Sciatic nerve (tissue), 2 donors: Measurements from ENCODE around the gene PRKAR1A. TPM values are rescaled to one million over a fixed set of nuclear protein-coding genes. Genes with fewer than 3 reads are reported as not detected.

Source experiments
- ATAC-seq: fragments of 200-7000 bp; cut with Tn5 transposase; one replicate; pipeline ENCODE4 v1.9.1; 2020; ENCODE audit warnings: mild to moderate bottlenecking, moderate library complexity
- DNase-seq: peaks from one replicate; pipeline ENCODE4 v3.0.0-alpha.2; 2020; ENCODE audit warnings: low spot score
- intact Hi-C: fragments of 100-400 bp; cut with DNase I; formaldehyde crosslinking; loops from one replicate; pipeline ENCODE4 v1.14.2; 2022
- total RNA-seq: library from RNA; stranded (reverse); fragmentation: NEBNext Ultra II Directional; extraction: Animal tissue kit (Norgen Biotek cat#: 25700); gene quantifications from one replicate; pipeline ENCODE4 v1.2.1, GENCODE V29; 2021
- donor health status: DM: no; HTN: no; CAD: no.
- donor health status: DM: no; HTN: no; CAD: no.

The PRKAR1A gene
- total RNA-seq, 1 donor from 2014 or later: 320 TPM

- DNase-seq (no peak), ATAC-seq (peak; percentile 73)
- intact Hi-C loops: no loop called here
Observed at GRCh38 chr17:68592682-68593641, 80.7 kb downstream of the PRKAR1A start.

GRCh38 chr17:68594552-68594951, 82.3 kb downstream of the PRKAR1A start:
- ATAC-seq: no peak
- intact Hi-C loops: no loop called here
- no peak for DNase-seq

GRCh38 chr17:68595496-68595895, 83.3 kb downstream of the PRKAR1A start:
- DNase-seq (no peak), ATAC-seq (peak; percentile 75)
- intact Hi-C loops: no loop called here

- ATAC-seq (no peak), DNase-seq (no peak)
- intact Hi-C loops: no loop called here
Observed at GRCh38 chr17:68595986-68596385, 83.8 kb downstream of the PRKAR1A start.

- no peak for ATAC-seq
- no peak for DNase-seq
Observed at GRCh38 chr17:68596411-68596945, 84.2 kb downstream of the PRKAR1A start.

GRCh38 chr17:68598074-68598473, 85.8 kb downstream of the PRKAR1A start:
- intact Hi-C loops: no loop called here
- ATAC-seq (no peak), DNase-seq (no peak)

More at GRCh38 chr17:68596411-68596945, 84.2 kb downstream of the PRKAR1A start:
- intact Hi-C loops: no loop called here

GRCh38 chr17:68598545-68598961, 86.3 kb downstream of the PRKAR1A start:
- ATAC-seq (no peak), DNase-seq (no peak)
- intact Hi-C loops: no loop called here

GRCh38 chr17:68599091-68599490, 86.9 kb downstream of the PRKAR1A start:
- DNase-seq: no peak
- peak; percentile 73 for ATAC-seq
- intact Hi-C loops: no loop called here

- no peak for DNase-seq
- ATAC-seq: peak; percentile 23
- intact Hi-C loops: no loop called here
Observed at GRCh38 chr17:68599552-68600066, 87.4 kb downstream of the PRKAR1A start.

- intact Hi-C loops: no loop called here
- peak; percentile 19 for ATAC-seq
Observed at GRCh38 chr17:68600067-68600930, 88.1 kb downstream of the PRKAR1A start.

More at GRCh38 chr17:68600067-68600930, 88.1 kb downstream of the PRKAR1A start:
- no peak for DNase-seq

Other genes starting within 250 kb of the PRKAR1A start
- 1.1 TPM for gene SLC16A6, start 221.3 kb upstream of the PRKAR1A start, total RNA-seq
- gene ARSG, start 220.9 kb upstream of the PRKAR1A start, total RNA-seq: 7.0 TPM
- 46.5 TPM for gene WIPI1, start 54.9 kb upstream of the PRKAR1A start, total RNA-seq
- gene FAM20A, start 88.9 kb downstream of the PRKAR1A start, total RNA-seq: 56.5 TPM